ENCODE results near the gene ASIC4.

ASIC4 gene

GRCh38 chr2:219513787-219514186, 495 bp upstream of the ASIC4 start:
- DNase-seq (ENCODE audit: low read depth) = no peak
- TF ChIP-seq, protein P1, sequence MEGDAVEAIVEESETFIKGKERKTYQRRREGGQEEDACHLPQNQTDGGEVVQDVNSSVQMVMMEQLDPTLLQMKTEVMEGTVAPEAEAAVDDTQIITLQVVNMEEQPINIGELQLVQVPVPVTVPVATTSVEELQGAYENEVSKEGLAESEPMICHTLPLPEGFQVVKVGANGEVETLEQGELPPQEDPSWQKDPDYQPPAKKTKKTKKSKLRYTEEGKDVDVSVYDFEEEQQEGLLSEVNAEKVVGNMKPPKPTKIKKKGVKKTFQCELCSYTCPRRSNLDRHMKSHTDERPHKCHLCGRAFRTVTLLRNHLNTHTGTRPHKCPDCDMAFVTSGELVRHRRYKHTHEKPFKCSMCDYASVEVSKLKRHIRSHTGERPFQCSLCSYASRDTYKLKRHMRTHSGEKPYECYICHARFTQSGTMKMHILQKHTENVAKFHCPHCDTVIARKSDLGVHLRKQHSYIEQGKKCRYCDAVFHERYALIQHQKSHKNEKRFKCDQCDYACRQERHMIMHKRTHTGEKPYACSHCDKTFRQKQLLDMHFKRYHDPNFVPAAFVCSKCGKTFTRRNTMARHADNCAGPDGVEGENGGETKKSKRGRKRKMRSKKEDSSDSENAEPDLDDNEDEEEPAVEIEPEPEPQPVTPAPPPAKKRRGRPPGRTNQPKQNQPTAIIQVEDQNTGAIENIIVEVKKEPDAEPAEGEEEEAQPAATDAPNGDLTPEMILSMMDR (IDR thresholded peaks at IDR 0.05; ENCODE audit: control insufficient read depth, insufficient read depth, low read depth, low read length, missing control alignments) = no peak
- no peak overlapping the region for H3K4me3 ChIP-seq (ENCODE audit: control insufficient read depth, low read depth, low read length)

DNA sequence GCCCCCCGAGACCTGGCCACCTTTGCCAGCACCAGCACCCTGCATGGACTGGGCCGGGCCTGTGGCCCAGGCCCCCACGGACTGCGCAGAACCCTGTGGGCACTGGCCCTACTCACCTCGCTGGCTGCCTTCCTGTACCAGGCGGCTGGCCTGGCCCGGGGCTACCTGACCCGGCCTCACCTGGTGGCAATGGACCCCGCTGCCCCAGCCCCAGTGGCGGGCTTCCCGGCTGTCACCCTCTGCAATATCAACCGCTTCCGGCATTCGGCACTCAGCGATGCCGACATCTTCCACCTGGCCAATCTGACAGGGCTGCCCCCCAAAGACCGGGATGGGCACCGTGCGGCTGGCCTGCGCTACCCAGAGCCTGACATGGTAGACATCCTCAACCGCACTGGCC, 554 bp downstream of the ASIC4 start:
- no peak overlapping the region for H3K4me3 ChIP-seq (ENCODE audit: control insufficient read depth, low read depth, low read length)
- DNase-seq (ENCODE audit: low read depth) = no peak
- TF ChIP-seq, protein P1 (IDR thresholded peaks at IDR 0.05; ENCODE audit: control insufficient read depth, insufficient read depth, low read depth, low read length, missing control alignments) = no peak

GRCh38 chr2:219515874-219516629, 1.8 kb downstream of the ASIC4 start:
- no peak overlapping the region for H3K4me3 ChIP-seq (ENCODE audit: control insufficient read depth, low read depth, low read length)
- TF ChIP-seq, protein P1 (IDR thresholded peaks at IDR 0.05; ENCODE audit: control insufficient read depth, insufficient read depth, low read depth, low read length, missing control alignments) = no peak
- no peak for DNase-seq (ENCODE audit: low read depth)

DNA sequence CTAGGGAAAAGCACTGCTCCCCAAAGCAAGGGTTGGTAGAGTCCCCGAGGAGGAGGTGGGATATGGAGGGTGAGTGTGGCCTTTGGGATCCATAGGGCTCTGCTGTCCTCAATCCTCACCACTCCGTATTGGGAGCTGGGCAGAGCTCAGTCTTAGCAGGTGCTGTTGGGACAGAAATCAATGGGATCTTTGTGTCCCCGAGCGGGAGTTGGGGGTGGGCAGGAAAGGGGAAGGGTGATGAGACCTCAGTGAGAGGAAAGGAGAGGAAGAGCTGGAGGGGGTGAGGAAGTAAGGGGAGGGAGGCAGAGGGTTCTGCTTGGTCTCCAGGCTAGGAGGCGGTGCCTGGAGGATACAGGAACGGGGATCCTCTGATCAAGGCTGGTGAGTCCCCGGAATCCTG, 2.6 kb downstream of the ASIC4 start:
- no peak overlapping the region for H3K4me3 ChIP-seq (ENCODE audit: control insufficient read depth, low read depth, low read length)
- TF ChIP-seq, protein P1 (IDR thresholded peaks at IDR 0.05; ENCODE audit: control insufficient read depth, insufficient read depth, low read depth, low read length, missing control alignments) = no peak
- DNase-seq (ENCODE audit: low read depth) = no peak

GRCh38 chr2:219517954-219518778, 3.9 kb downstream of the ASIC4 start:
- no peak overlapping the region for H3K4me3 ChIP-seq (ENCODE audit: control insufficient read depth, low read depth, low read length)
- no peak for DNase-seq (ENCODE audit: low read depth)
- TF ChIP-seq, protein P1 (IDR thresholded peaks at IDR 0.05; ENCODE audit: control insufficient read depth, insufficient read depth, low read depth, low read length, missing control alignments) = no peak

DNA sequence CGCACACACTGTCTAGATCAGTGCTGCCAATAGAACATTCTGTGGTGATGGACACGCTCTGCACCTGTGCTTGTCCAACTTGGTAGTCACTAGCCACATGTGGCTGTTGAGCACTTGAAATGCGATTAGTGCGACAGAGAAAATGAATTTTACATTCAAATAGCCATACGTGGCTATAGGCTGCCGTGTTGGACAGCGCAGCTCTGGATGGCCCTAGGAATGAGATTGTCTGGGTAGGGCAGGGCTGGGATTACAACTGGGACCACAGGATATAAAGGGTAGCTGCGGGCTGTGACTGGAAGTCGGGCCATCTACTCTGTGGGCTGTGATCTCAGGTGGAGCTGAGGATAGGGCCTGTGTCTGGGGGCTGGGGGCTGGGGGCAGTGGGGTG, 5.2 kb downstream of the ASIC4 start:
- no peak overlapping the region for H3K4me3 ChIP-seq (ENCODE audit: control insufficient read depth, low read depth, low read length)
- no peak for DNase-seq (ENCODE audit: low read depth)
- TF ChIP-seq, protein P1 (IDR thresholded peaks at IDR 0.05; ENCODE audit: control insufficient read depth, insufficient read depth, low read depth, low read length, missing control alignments) = no peak

Data from AG09309 (cell line).